SHP77 (cell line): ENCODE data around the gene PSORS1C1.
"Not testable (repeated sequence)": the region's sequence is repeated elsewhere in the genome, so short reads cannot be mapped to it uniquely, and the experiment has no call there.

Experiments used
- DNase-seq, 2 experiments: peaks; one replicate each; lab custom pipeline; 2025; lab: John Stamatoyannopoulos, UW

The PSORS1C1 gene

GRCh38 chr6:31178143-31179041 is 63.8 kb downstream of the PSORS1C1 start:
- DNase-seq = no peak

DNA sequence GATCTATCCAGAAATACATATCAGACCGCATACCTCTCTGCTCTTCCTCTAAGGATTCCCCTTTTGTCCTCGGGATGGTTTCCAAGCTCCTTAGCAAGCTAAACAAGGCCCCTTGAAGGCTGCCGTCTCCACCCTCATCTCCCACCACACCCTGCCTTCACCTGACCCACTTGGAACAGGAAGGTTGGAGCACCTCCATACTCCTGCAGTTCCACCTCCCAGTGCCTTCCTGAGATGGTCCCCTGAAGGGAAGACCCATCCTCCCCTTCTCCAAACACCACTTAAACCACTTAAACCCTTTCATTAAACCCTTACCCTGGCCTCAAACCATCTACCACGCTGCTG is 64.4 kb downstream of the PSORS1C1 start:
- DNase-seq = no peak

GRCh38 chr6:31179896-31180295 is 65.3 kb downstream of the PSORS1C1 start:
- DNase-seq = no peak

- no peak for DNase-seq
Measured at GRCh38 chr6:31180500-31180899, 65.9 kb downstream of the PSORS1C1 start.

DNA sequence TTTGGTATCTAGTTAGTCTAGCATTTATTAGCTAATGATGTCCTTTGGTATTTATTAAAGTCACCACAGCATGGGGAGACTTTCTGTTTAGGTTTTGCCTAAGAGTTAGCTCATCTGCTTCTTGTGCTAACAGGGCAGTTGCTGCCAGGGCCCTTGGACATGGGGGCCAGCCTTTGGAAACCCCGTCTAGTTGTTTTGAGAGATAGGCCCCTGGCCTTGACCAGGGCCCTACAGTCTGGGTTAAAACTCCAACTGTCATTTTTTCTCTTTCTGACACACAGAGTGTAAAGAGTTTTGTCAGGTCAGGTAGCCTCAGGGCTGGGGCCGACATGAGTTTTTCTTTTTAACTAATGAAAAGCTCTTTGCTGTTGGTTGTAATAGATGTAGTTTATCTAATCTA is 68.7 kb downstream of the PSORS1C1 start:
- not testable (repeated sequence) for DNase-seq

- DNase-seq = not testable (repeated sequence)
Measured at GRCh38 chr6:31183859-31184258, 69.3 kb downstream of the PSORS1C1 start.

DNA sequence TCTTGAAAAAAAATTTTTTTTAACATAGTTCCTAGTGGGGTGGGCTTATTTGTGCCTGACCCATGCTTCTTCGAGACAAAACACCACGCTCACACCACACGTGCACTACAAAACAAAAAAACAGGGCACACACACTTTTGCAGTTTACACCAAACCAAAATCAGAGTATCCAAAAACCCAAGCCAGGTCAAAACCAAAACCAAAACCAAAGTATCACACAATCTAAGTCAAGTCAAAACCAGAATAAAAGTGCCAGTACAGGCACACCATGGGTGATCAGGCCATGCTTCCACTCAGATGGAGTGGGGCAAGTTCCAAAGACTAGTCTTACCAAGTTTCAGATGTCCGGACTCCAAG is 71.1 kb downstream of the PSORS1C1 start:
- not testable (repeated sequence) for DNase-seq

- DNase-seq = no peak
Measured at GRCh38 chr6:31186052-31186734, 71.6 kb downstream of the PSORS1C1 start.

GRCh38 chr6:31187780-31188194 is 73.2 kb downstream of the PSORS1C1 start:
- DNase-seq = no peak

- DNase-seq = not testable (repeated sequence)
Measured at GRCh38 chr6:31189223-31189622, 74.6 kb downstream of the PSORS1C1 start.
